Measurements from ENCODE around the gene SLC34A3.

DNA sequence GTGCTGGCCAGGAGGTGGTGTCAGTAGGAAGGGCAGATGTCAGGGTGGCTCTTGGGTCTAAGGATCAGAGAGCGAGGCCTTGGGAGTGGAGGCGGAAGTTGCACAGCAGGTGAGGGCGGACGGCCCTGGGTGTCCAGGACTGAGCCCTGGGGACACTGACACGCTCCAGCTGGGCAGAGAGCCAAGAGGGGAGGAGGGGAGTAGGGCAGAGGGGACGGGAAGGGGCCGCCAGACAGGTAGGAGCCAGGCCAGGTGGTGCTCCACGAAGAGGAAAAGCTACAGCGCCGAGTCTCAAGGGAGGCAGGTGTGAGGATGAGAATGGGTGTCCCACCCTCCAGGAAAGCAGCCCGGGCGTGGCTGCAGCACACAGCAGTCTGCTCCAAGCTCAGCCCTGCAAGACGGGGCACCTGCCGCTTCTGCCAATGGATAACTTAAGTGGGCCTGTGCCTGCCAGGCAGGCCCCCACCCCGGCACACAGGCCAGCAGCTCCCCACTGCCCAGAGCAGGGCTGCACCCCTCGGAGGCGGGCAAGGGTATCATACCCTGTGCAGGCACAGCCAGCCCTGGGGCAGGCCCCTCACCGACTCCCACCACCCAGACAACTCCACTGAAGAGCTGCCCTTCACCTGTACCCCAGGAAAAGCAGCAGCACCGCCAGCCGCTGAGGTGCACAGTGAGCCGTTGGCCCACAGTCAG, 35.0 kb upstream of the SLC34A3 start:
- TF ChIP-seq POLR2A (IDR thresholded peaks at IDR 0.05): no peak
- TF ChIP-seq, protein P1, sequence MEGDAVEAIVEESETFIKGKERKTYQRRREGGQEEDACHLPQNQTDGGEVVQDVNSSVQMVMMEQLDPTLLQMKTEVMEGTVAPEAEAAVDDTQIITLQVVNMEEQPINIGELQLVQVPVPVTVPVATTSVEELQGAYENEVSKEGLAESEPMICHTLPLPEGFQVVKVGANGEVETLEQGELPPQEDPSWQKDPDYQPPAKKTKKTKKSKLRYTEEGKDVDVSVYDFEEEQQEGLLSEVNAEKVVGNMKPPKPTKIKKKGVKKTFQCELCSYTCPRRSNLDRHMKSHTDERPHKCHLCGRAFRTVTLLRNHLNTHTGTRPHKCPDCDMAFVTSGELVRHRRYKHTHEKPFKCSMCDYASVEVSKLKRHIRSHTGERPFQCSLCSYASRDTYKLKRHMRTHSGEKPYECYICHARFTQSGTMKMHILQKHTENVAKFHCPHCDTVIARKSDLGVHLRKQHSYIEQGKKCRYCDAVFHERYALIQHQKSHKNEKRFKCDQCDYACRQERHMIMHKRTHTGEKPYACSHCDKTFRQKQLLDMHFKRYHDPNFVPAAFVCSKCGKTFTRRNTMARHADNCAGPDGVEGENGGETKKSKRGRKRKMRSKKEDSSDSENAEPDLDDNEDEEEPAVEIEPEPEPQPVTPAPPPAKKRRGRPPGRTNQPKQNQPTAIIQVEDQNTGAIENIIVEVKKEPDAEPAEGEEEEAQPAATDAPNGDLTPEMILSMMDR (IDR thresholded peaks at IDR 0.05): no peak

Measured in esophagus squamous epithelium (tissue), 4 donors.